ENCODE measurements around the gene STIM2. TPM values are rescaled to one million over a fixed set of nuclear protein-coding genes. Genes with fewer than 3 reads are reported as not detected.

STIM2 gene
- total and polyA plus RNA-seq, 2 of the 4 experiments (the other 2 are of a cell fraction) = 16.1 to 27.6 TPM

GRCh38 chr4:27020203-27020602 is 159.6 kb downstream of the STIM2 start:
- ChIA-PET CTCF (no interaction called here), POLR2A (ENCODE audit: unreplicated experiment) (no interaction called here)
- H4K8ac ChIP-seq (ENCODE audit: low read depth in 2 of 2, low read length in 2 of 2) = no peak overlapping the region
- no peak overlapping the region for H2BK20ac ChIP-seq (ENCODE audit: low read depth, low read length)
- DNase-seq (no peak), ATAC-seq (ENCODE audit: low read depth) (no peak)
- WGBS, 2 experiments (ENCODE audit: extremely low coverage in 2 of 2, insufficient read length in 1 of 2) = no CpG with 5 or more reads among the region's 4 CpGs
- peaks cover 15% of the 10 kb centered on the region for H3K36me3 ChIP-seq (ENCODE audit: control insufficient read depth, insufficient read depth, low read length)
- no peak overlapping the region for H4K5ac ChIP-seq (ENCODE audit: low read depth, low read length)
- H3K18ac ChIP-seq (ENCODE audit: low read depth, low read length) = no peak overlapping the region
- no peak overlapping the region for H3K9ac ChIP-seq (ENCODE audit: low read depth, low read length)
- no peaks in the 10 kb centered on the region; a peak in 1 of 4 replicates for H3K79me1 ChIP-seq (ENCODE audit: low read depth in 1 of 2, low read length in 2 of 2)
- no peak overlapping the region for H2AK9ac ChIP-seq (replicated peaks; ENCODE audit: low read depth, low read length, poor library complexity)
- H3K4me1 ChIP-seq (ENCODE audit: control insufficient read depth, insufficient read depth, low read length) = no peaks in the 10 kb centered on the region
- H3K4me3 ChIP-seq (ENCODE audit: insufficient read depth, low read depth, low read length) = no peak overlapping the region
- H3K4me2 ChIP-seq (ENCODE audit: low read depth, low read length) = no peak overlapping the region
- no peaks in the 10 kb centered on the region for H4K20me1 ChIP-seq (ENCODE audit: insufficient read depth, low read length)
- H3K23ac ChIP-seq (ENCODE audit: low read depth, low read length) = no peak overlapping the region
- no peak overlapping the region for H3K56ac ChIP-seq (ENCODE audit: extremely low read depth, insufficient read depth, low read length)
- H2AFZ ChIP-seq (replicated peaks; ENCODE audit: low read length, poor library complexity) = no peak overlapping the region
- no peak overlapping the region for H2BK120ac ChIP-seq (ENCODE audit: low read depth, low read length)
- H3K9me1 ChIP-seq (ENCODE audit: insufficient read depth, low read length) = peaks cover 4% of the 10 kb centered on the region; the same call in 1 of the 2 replicates
- intact Hi-C loops (cut with micrococcal nuclease) (no loop called here), in situ Hi-C loops (cut with MboI; ENCODE audit: low sequenced_read_pairs) (loop anchor here (25.0 kb wide), 5 partner anchors 283 to 1033 kb away; no protein-coding TSS in a partner anchor), dilution Hi-C loops (cut with HindIII; ENCODE audit: low sequenced_read_pairs, unreplicated experiment) (no loop called here)
- no TSS peak for BruUV-seq (replicated peaks)
- H3K27ac ChIP-seq (ENCODE audit: insufficient read depth, low read length) = no peak overlapping the region
- H3K14ac ChIP-seq (replicated peaks; ENCODE audit: low read depth, low read length) = no peak overlapping the region
- H4K91ac ChIP-seq (ENCODE audit: insufficient read depth, low read depth, low read length) = no peak overlapping the region
- no peaks in the 10 kb centered on the region for H3K27me3 ChIP-seq (ENCODE audit: control insufficient read depth, insufficient read depth, low read length)
- no peak overlapping the region for H2BK15ac ChIP-seq (ENCODE audit: low read depth, low read length)
- H3K4ac ChIP-seq (ENCODE audit: low read depth, low read length) = no peak overlapping the region
- no peaks in the 10 kb centered on the region for H3K9me3 ChIP-seq (ENCODE audit: control insufficient read depth, insufficient read depth, low read length)
- no peak overlapping the region for H2BK5ac ChIP-seq (ENCODE audit: low read depth, low read length, poor library complexity, severe bottlenecking)
- no peak overlapping the region for H2AK5ac ChIP-seq (ENCODE audit: low read depth, low read length)
- TF ChIP-seq MAFK (IDR thresholded peaks at IDR 0.05; ENCODE audit: low read depth, low read length) = no peak
- TF ChIP-seq SMC3 (IDR thresholded peaks at IDR 0.05; ENCODE audit: low read depth, low read length) = no peak
- TF ChIP-seq RFX5 (IDR thresholded peaks at IDR 0.05; ENCODE audit: low read depth, low read length) = no peak
- no peak for TF ChIP-seq POLR2A (IDR thresholded peaks at IDR 0.05; ENCODE audit: low read depth, low read length)
